T-helper 2 cell treated with Interferon-gamma antibody and Interleukin-4, amounts not matched to agents 100 ng/mL and 5 ng/mL, for 36 hours (primary cell): ENCODE measurements around the gene IQCN. TPM values are rescaled to one million over a fixed set of nuclear protein-coding genes. Genes with fewer than 3 reads are reported as not detected.

Source experiments
- intact Hi-C: fragments of 100-400 bp; cut with micrococcal nuclease; formaldehyde crosslinking; loops from one replicate; pipeline ENCODE4 v1.15.1; 2023
- total RNA-seq: library from RNA; stranded (reverse); gene quantifications from 2 replicates; pipeline ENCODE4 v1.2.3, GENCODE V29; 2022

The IQCN gene
- total RNA-seq, 1 donor from 2014 or later: 5.4 TPM

DNA sequence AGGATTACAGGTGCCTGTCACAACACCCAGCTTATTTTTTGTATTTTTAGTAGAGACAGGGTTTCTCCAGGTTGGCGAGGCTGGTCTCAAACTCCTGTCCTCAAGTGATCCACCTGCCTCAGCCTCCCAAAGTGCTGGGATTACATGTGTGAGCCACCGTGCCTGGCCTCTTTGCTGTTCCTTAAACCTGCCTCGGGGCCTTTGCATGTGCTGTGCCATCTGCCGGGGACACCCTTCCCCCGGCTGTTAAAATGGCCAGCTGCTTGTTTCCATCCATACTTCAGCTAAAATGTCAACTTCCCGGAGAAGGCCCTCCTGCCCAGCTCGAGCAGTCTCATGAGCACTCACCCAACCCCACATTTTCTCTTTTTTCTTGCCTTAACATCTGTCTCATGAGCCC, 29.0 kb downstream of the IQCN start:
- intact Hi-C loops: no loop called here

- intact Hi-C loops: no loop called here
Observed at GRCh38 chr19:18239303-18239702, 34.9 kb downstream of the IQCN start.

GRCh38 chr19:18234194-18234593, 40.1 kb downstream of the IQCN start:
- intact Hi-C loops: no loop called here

- intact Hi-C loops: no loop called here
Observed at GRCh38 chr19:18233224-18233825, 40.9 kb downstream of the IQCN start.

DNA sequence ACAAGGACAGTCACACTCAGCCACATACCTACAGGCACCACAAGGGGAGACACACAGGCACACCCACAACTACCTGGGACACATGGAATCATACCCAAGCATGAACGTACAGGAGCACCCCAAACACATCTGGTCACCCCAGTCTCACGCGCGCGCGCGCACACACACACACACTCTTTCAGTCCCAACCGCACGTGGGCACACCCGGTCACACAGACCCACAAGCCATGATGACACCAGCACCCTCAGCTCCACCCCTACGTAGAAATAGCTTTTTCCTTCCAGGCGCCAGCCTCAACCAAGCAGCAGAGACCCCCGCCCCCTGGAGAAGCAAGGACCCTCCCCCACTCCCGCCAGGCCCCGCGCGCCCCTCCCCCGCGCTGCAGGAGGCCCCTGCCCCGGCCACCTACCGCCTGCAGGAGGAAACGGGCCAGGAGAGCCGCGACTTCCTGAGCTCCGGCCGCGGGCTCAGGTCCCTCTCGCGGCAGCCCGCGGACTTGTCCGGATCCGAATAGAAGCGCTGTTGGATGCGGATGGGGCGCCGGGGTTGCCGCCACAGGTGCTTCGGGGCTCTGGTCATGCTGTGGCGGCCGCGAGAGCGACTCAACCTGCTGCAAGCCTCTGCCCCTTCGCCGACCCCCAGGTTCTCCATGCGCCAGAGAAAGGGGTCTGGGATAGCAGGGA, 41.6 kb downstream of the IQCN start:
- intact Hi-C loops: no loop called here

GRCh38 chr19:18231775-18232174, 42.5 kb downstream of the IQCN start:
- intact Hi-C loops: no loop called here

- intact Hi-C loops: no loop called here
Observed at GRCh38 chr19:18230941-18231734, 43.1 kb downstream of the IQCN start.

- intact Hi-C loops: loop anchor here (1.0 kb wide), 1 partner anchor 98 kb away; no protein-coding TSS in a partner anchor
Observed at GRCh38 chr19:18229915-18230314, 44.3 kb downstream of the IQCN start.

DNA sequence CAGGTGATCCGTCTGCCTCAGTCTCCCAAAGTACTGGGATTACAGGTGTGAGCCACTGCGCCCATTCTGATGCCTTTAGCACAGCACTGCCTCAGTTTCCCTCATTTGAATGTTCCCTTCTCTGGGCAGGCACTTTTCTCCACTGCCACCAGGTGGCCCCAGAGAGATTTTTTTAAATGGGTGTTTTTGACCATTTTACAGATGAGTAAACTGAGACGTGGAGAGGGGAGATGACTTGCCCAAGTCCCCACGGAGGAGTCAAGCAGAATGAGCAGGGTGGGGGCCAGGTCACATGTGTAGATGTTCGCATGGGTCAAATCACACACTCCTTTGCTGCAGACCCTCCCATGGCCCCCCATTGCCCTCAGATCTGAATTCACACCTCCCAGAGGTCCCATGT, 44.8 kb downstream of the IQCN start:
- intact Hi-C loops: loop anchor here (1.0 kb wide), 1 partner anchor 99 kb away; no protein-coding TSS in a partner anchor

DNA sequence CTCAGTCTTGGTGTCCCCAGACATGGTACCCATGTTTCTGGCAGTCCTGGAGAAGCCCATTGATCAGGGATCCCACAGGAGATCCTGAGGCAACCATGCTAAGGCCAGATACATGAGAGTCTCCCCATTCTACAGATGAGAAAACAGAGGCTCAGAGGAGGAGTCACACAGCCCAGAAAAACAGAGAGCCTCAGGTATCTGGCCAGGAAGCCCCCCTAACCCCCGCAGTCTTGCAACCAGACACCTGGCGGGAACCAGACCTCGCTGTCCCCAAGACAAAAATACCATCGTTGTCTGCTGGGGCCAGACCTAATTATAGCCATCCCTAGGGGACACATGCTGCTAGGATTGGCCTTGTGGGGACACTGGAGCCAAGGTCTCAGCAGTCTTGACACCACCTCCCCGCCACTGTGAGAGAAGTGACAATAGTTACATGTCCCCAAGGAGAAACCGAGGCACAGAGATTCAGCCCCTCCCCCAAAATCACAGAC, 46.4 kb downstream of the IQCN start:
- intact Hi-C loops: no loop called here

DNA sequence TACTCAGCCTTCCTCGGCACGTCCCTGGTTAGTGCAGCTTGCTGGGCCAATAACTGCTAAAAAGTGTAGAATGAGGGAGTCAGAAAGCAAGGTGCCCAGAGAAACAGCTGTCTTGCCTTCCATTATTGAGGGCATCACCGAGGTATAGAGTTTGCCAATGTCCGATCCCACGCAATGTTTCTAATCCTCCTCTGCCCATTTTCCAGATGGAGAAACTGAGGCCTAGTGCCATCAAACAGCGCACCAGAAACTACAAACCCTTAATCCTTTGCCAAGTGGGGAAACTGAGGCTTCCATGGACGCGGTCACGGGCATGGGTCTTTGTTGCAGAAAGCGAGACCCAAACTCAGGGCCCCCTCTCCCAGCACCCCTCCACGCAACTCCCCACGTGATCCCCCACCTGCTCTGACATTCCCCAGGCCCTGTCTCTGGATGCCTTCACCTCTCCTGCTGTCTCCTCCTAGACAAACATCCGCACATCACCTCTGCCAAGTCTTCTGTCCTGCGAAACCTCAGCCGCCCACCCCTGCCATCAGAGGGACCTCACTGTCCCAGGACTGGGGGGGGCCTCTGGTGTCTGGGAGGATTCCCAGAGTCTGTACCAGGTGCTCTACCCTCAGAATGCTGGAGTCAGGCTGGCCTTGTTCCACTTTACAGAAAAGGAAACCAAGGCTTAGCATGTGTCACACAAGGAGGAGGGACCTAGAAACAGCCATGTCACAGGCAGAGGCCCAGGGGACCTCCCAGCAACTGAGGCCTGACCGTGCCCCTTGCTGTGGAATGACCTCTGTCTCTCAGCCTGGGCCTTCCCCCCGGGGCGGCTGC, 47.1 kb downstream of the IQCN start:
- intact Hi-C loops: no loop called here

DNA sequence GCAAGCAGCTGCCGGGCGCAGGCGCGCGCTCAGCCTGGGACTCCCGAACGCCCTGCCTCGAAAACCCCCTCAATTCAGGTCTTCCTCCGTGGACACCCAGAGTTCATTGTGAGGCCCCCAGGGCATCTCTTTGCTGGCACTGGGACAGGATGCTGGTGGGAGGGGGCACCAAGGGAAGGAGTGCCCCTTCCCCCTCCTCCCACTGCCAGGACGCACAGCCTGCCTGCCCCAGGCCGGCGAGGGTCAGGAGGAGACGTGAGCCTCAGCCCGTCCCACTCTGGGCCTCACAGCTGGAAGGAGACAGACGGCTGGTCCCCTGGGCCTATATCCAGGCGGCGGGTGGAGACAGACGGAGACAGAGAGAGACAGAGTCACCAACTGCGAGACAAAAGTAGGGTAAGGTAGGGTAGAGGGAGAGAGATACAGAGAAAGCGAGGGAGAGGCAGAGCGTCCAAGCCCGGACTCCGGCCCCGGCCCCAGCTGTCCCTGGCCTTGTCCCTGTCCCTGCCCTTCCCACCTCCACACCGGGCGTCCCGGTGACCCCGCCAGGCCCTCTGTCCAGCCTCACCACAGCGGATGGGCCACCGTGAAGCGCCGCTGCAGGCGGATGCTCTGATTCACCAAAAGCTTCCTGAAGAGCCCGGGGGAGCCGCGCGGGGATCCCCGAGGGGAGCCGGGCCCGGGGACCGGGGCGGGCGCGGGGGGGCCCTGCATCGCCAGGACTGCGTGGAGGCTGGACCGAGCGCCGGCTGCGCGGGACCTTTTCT, 48.4 kb downstream of the IQCN start, which contains the start of gene PDE4C:
Gene PDE4C (minus strand): TSS at position 737 of the 767 bp plus-strand sequence. CDS start 23 bp downstream, at position 714.
- intact Hi-C loops: no loop called here

DNA sequence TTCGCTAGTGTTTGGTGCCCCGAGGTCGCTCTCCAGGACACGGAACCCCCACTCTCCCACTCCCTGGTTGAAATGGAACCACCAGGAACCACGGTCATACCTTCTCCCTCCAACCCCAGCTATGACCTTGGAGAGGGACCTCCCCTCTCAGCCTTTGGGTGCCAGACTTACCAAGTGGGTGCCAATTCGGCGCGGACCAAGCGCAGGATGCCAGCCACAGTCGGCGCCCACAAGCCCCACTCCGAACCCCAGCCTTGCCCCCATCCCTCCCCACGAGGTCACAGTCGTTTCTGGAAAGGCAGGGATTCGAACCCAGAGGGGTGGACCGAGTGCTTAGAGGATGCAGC, 48.9 kb downstream of the IQCN start:
- intact Hi-C loops: no loop called here

DNA sequence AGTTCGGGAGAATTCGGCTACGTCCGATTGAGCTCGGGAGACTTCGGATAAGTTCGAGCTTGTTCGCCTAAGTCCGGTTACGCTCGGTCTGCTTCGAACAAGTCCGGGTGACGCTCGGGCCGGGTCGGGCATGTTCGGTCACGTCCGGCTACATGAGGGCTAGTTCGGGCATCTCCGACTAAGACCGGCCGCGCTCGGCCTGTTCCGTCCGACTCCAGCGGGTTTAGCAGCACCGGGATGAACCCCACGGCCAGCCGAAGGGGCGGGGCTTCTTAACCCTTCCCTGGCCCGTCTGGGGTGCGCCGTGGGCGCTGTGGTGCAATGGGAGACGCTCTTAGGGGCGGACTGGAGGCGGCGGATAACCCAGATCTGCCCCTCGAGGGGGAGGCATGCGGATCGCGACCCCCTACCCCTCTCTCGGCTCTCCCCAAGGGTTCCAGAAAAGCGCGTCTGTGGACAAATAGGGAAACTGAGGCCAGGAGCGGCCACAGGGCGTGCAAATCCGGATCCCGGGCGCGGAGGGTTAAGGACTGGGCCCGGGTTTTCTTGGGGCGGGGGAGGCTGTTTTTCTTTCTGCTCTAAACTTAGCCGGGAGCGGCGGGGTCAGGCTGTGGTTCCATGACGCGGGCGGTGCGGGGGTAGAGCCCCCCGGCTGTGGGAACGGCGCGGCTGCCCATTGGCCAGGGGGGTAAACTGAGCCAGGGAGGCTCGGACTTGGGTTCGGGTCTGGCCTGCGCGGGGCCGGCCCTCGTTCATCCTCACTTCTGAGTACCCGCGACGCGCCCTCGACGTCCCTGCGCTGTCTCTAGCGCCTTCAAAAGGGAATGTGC, 49.5 kb downstream of the IQCN start:
- intact Hi-C loops: no loop called here

DNA sequence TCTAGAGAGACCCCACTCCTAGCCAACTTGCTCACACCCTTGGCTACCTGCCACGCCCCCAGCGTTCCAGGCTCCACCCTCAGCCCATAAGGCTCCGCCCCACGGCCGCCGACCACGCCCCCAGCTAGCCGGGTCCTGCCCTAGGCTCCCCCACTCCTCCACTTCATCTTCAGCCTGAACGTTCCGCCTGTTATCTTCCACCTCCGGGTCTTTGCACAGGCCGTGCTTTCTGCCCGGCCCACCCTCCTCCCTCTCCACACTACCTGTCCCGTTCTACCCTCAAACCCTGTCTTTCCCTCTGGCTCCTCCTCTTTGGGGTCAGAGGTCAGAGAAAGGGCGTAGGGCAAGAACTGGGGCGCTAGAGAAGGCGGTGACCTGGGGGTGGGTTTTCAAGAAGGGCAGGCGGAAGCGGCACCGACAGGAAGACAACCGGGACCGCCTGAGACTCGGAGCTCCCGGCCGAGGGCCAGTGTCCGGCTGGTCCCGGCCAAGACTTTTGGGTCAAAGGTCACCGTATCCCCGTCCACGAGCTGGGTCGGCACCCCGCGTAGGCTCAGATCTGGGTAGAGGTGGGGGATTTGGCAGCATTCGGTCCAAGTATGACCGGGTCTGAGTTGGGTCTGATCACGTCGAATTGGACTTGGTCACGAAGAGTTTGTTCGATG, 50.3 kb downstream of the IQCN start:
- intact Hi-C loops: no loop called here

- intact Hi-C loops: no loop called here
Observed at GRCh38 chr19:18221815-18222725, 52.2 kb downstream of the IQCN start.

DNA sequence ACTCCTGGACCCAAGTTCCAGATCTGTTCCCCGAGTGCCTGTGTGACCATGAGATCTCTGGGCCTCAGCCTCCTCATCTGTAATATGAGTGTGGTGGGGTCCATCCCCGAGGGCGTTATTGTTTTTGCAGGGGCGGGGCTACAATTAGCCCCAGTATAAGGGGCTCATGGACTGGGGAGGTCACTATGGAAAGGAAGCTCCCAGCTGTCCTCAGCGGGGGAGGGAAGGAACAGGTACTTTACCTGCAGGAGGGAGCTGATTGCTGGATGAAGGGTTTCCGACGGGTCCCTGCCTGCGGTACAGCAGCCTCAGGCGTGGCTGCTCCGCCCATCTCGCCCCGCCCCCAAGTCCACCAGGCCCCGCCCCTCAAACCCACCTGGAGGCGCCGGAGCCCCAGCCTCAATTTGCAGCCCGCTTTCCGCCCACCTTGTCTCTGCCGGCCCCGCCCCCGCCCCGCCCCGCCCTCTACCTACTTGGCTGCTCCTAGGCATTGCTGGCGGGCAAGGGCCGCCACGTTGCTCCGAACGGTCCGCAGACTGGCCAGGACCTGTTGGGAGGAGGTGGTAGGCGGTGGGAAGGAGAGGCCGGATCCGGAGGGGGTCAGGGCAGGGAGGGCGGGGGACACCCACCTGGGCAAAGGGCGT, 53.5 kb downstream of the IQCN start:
- intact Hi-C loops: no loop called here
